Left renal pelvis (tissue), 4 donors: Measurements from ENCODE around the gene WDR26. TPM values are rescaled to one million over a fixed set of nuclear protein-coding genes. Genes with fewer than 3 reads are reported as not detected.
"Not testable (repeated sequence)": the region's sequence is repeated elsewhere in the genome, so short reads cannot be mapped to it uniquely, and the experiment has no call there.

Experiments used
- DNase-seq, 4 donors: peaks; one replicate each; pipeline ENCODE4 v3.0.0-alpha.2; 2013; ENCODE audit warnings: low read depth in 4 of 4, low spot score in 3 of 4
- polyA plus RNA-seq, 4 donors: library from polyadenylated mRNA; unstranded; fragments of 120-200 nt; gene quantifications; one replicate each; pipeline ENCODE4 v1.2.1, GENCODE V29; 2013; ENCODE audit not compliant: insufficient read length in 4 of 4

WDR26 gene
- 100 to 1,000 TPM in 1 of 4 donors, 10 to 100 TPM in 3; 86.2 to 105 (median 95.8) TPM for polyA plus RNA-seq

GRCh38 chr1:224434691-224435317, at the start of gene WDR26:
WDR26 (minus strand) TSS chr1:224434797.
- DNase-seq = peak in 2 of 4 donors; percentile 75 to 76

- DNase-seq = not testable (repeated sequence)
These were observed 48.6 kb upstream of the WDR26 start for GRCh38 chr1:224483206-224483605.

- DNase-seq = no peak
These were observed 48.0 kb upstream of the WDR26 start for GRCh38 chr1:224482619-224483018.

DNA sequence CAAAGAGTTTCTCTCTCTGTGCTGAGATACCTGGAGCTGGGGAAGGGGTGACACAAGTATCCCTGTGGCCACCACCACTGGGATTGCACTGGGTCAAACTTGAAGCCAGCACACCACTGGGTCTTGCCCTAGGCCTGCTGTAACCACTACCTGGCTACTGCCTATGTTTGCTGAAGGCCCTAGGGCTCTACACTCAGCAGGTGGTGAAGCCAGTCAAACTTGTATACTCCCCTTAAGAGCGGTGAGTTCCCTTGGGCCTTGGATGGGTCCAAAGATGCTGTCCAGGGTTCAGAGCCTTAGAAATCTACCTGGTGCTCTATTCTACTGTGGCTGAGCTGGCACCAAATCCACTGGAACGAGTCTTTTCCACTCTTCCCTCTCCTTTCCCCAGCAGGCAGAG, 47.0 kb upstream of the WDR26 start:
- DNase-seq = no peak

DNA sequence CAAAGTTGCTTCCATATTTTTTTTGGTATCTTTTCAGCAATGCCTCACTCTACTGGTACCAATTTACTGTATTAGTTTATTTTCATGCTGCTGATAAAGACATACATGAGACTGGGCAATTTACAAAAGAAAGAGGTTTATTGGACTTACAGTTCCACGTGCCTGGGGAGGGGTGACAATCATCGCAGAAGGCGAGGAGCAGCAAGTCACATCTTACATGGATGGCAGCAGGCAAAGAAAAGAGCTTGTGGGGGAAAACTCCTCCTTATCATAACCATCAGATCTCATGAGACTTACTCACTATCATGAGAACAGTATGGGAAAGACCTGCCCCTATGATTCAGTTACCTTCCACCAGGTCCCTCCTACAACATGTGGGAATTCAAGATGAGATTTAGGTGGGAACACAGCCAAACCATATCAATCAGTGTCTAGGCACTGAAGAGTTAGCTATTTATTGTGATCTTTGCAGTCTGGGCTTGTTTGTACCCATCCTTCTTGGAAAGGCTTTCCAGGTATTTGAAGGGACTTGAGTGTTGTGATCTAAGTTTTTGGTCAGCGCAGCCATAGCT, 46.4 kb upstream of the WDR26 start:
- not testable (repeated sequence) for DNase-seq

DNA sequence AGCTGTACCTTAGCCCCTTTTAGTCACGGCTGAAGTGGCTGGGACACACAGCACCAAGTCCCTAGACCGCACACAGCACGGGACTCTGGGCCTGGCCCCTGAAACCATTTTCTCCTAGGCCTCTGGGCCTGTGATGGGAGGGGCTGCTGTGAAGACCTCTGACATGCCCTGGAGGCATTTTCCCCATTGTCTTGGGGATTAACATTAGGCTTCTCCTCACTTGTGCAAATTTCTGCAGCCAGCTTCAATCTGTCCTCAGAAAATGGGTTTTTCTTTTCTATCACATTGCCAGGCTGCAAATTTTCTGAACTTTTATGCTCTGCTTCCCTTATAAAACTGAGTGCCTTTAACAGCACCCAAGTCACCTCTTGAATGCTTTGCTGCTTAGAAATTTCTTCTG, 45.6 kb upstream of the WDR26 start:
- not testable (repeated sequence) for DNase-seq

- DNase-seq = no peak
These were observed 38.2 kb upstream of the WDR26 start for GRCh38 chr1:224472806-224473205.

GRCh38 chr1:224466154-224466553, 31.6 kb upstream of the WDR26 start:
- no peak for DNase-seq

DNA sequence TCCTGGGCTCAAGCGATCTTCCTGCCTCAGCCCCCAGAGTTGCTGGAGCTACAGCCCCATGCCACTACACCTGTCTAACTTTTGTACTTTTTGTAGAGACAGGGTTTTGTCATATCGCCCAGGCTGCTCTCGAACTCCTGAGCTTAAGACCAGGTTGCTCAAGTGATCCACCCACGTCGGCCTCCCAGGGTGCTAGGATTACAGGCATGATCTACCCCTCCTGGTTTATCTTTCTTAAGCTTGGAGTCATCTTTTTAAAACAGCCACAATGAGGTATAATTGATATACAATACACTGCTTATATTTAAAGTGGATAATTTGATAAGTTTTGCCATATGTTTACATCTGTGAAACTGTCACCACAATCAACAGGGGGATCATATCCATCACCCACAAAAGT, 25.4 kb upstream of the WDR26 start:
- DNase-seq = no peak

GRCh38 chr1:224458996-224459395, 24.4 kb upstream of the WDR26 start:
- no peak for DNase-seq

DNA sequence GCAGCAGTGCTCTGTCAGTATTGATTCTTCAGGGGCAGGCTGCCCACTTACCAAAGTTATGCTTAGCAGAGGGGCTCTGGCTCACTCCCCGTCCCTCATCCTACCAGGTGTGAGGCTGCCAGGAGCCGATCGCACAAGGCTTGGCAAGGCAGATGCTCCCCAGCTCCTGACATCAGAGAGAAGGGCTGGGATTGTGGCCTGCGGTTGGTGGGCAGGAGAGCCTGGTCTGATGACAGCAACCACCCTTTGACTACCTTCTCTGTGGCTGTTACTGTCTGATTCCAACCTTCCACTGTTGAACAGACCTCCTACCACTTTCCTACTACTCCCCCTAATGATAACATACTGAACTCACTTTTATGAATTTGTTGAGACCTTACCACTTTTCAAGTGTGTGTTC, 23.7 kb upstream of the WDR26 start:
- no peak for DNase-seq

DNA sequence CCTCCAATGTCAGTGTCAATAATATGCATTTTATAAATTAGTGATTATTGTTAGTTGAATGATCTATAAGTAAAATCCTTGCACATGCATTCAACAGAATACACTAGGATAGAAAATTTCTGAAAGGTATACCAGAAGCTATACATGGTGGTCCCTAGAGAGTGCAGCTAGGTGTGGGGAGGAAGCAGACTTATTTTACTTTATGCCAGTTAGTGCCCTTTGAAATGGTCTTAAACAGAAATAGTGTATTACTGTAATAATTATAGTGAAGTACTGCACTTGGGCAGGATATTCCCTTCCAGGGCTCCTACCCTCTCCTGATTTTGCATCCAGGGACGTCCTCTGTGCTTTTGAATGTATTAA, 23.2 kb upstream of the WDR26 start:
- no peak for DNase-seq

- no peak for DNase-seq
These were observed 22.0 kb upstream of the WDR26 start for GRCh38 chr1:224456637-224456953.

- no peak for DNase-seq
These were observed 19.9 kb upstream of the WDR26 start for GRCh38 chr1:224454402-224455055.

DNA sequence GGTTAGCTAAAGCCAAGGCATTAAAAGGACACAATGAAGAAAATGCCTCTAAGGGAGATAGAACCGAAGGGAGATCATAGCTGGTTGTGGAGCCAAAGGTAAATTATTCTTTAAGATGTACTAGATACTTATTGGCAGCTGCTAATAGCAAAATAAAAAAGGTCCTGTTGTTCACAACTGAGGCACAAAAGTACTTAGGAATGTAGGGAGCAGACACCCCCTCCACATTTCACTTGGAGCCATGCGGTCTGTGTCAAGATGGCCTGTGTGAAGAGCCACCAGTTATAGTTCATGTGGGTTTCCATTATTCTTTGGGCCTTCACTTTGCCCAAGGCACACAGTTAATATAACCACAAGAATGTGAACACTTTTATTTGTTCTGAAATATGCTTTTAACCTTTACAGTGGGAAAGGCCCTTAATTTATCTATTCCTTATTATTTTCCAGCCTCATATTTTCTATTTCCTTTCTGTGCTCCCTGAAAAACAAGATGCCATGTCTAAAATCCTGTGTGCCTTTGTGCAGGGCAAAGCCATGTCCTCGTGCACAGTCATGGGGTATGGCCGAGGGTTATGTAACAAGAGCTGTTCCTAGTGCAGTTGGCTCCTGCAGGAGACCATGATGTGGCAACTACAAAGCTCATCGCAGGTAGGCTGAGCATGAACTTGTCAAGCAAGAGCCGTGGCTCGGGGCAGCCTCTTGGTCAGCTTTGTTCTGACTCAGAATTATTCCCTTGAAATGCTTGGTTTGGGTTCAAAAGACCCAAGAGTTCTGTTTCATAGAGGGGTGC, 16.2 kb upstream of the WDR26 start:
- no peak for DNase-seq

GRCh38 chr1:224450159-224450558, 15.6 kb upstream of the WDR26 start:
- DNase-seq = no peak

DNA sequence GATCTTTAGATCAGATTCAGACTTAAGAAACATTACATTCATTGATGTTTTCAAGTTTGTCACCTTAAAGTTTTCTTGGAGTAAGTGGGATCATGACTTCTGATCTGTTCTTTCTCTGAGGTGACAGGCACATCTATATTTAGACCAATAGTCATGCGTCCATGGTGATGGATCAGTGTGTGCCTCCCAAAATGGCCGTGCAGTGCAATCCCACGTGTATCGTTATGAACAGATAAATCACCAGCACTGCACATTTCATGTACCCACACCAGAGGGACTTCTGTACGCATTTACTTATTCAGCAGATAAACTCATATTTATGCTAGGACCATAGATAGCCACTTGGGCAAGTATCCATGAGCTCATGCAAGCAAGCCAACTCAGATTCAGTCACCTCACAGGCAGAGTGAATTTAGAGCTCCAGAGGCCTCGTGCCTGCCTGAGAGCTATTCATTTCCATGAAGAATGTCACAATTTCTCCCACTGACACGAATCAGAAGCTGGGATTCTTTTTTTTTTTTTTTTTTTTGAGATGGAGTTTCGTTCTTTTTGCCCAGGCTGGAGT, 13.9 kb upstream of the WDR26 start:
- no peak for DNase-seq

- DNase-seq = no peak
These were observed 13.4 kb upstream of the WDR26 start for GRCh38 chr1:224447971-224448370.

- no peak for DNase-seq
These were observed 12.7 kb upstream of the WDR26 start for GRCh38 chr1:224447251-224447650.

- no peak for DNase-seq
These were observed 4.4 kb upstream of the WDR26 start for GRCh38 chr1:224438989-224439388.

DNA sequence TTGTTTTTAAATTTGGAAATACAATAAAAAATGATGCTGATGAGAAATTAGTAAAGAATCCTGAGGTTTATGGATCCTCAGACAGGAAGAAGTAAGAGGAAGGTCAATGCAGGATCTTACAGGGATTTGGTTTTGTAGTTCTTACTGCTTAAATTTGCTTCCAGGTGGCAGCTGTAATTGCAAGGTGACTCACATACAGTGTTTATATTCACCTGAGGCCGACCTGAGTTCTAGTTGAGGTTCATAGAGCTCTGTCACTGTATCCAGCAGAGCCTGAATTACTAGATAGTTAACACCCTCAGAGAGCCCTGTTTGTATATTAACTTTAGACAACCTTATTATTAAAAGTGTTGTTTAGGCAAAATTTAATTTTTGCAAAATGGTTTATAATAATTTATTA, 1.4 kb upstream of the WDR26 start:
- DNase-seq = no peak
